Measurements from ENCODE around the gene KRT5.

GRCh38 chr12:52473768-52474167 lies 46.4 kb downstream of the KRT5 start, which contains the start of gene KRT6C:
- TF ChIP-seq POLR2AphosphoS5 (IDR thresholded peaks at IDR 0.05) = no peak
- TF ChIP-seq, protein P1, sequence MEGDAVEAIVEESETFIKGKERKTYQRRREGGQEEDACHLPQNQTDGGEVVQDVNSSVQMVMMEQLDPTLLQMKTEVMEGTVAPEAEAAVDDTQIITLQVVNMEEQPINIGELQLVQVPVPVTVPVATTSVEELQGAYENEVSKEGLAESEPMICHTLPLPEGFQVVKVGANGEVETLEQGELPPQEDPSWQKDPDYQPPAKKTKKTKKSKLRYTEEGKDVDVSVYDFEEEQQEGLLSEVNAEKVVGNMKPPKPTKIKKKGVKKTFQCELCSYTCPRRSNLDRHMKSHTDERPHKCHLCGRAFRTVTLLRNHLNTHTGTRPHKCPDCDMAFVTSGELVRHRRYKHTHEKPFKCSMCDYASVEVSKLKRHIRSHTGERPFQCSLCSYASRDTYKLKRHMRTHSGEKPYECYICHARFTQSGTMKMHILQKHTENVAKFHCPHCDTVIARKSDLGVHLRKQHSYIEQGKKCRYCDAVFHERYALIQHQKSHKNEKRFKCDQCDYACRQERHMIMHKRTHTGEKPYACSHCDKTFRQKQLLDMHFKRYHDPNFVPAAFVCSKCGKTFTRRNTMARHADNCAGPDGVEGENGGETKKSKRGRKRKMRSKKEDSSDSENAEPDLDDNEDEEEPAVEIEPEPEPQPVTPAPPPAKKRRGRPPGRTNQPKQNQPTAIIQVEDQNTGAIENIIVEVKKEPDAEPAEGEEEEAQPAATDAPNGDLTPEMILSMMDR (IDR thresholded peaks at IDR 0.05) = no peak
- TF ChIP-seq POLR2A (IDR thresholded peaks at IDR 0.05) = no peak

Measured in prostate gland (tissue), 2 donors.